Neural progenitor cell (in vitro differentiated cells): ENCODE data around the gene SSBP4. TPM values are rescaled to one million over a fixed set of nuclear protein-coding genes. Genes with fewer than 3 reads are reported as not detected.
A peak's percentile ranks its signal among the peaks of the same experiment; 100 is the strongest.

Experiments
- DNase-seq: peaks from one replicate; pipeline ENCODE4 v3.0.0-alpha.2; 2016; ENCODE audit warnings: low spot score
- H2AFZ ChIP-seq: fragments of 200-600 bp; sonication (generic); replicated peaks from 2 replicates; pipeline ENCODE4 v1.6.1; 2016; ENCODE audit warnings: antibody characterized with exemption
- H3F3A ChIP-seq: fragments of 200-600 bp; sonication (generic); 2 replicates; pipeline ENCODE4 v1.6.1; 2016; ENCODE audit warnings: antibody characterized with exemption, low read depth
- H3K27ac ChIP-seq: fragments of 200-600 bp; sonication (generic); 2 replicates; pipeline ENCODE4 v1.5.1; 2016; ENCODE audit warnings: mild to moderate bottlenecking
- H3K27me3 ChIP-seq: fragments of 200-600 bp; sonication (generic); 2 replicates; pipeline ENCODE4 v1.6.1; 2016; ENCODE audit warnings: mild to moderate bottlenecking, moderate library complexity
- H3K36me3 ChIP-seq: fragments of 200-600 bp; sonication (generic); 2 replicates; pipeline ENCODE4 v1.5.1; 2016
- H3K4me1 ChIP-seq: fragments of 200-600 bp; sonication (generic); 2 replicates; pipeline ENCODE4 v1.6.1; 2016; ENCODE audit warnings: mixed run types
- H3K4me2 ChIP-seq: fragments of 200-600 bp; sonication (generic); 2 replicates; pipeline ENCODE4 v1.6.1; 2016
- H3K4me3 ChIP-seq: fragments of 200-600 bp; sonication (generic); 2 replicates; pipeline ENCODE4 v1.5.1; 2016
- H3K79me2 ChIP-seq: fragments of 200-600 bp; sonication (generic); 2 replicates; pipeline ENCODE4 v1.6.1; 2016; ENCODE audit warnings: low read depth
- H3K9ac ChIP-seq: fragments of 200-600 bp; sonication (generic); 2 replicates; pipeline ENCODE4 v1.6.1; 2016
- H3K9me3 ChIP-seq: fragments of 200-600 bp; sonication (generic); 2 replicates; pipeline ENCODE4 v1.5.1; 2016; ENCODE audit warnings: low read depth
- H4K20me1 ChIP-seq: fragments of 200-600 bp; sonication (generic); 2 replicates; pipeline ENCODE4 v1.6.1; 2016; ENCODE audit warnings: low read depth
- H3K27ac Mint-ChIP-seq: 3 replicates; pipeline ENCODE4 v1.8.0; 2021; ENCODE audit warnings: mixed read lengths
- H3K27me3 Mint-ChIP-seq: 2 replicates; pipeline ENCODE4 v1.8.0; 2022; ENCODE audit warnings: low read depth, mild to moderate bottlenecking, inconsistent platforms, moderate library complexity, mixed read lengths; ENCODE audit not compliant: insufficient read depth
- H3K36me3 Mint-ChIP-seq: 3 replicates; pipeline ENCODE4 v1.8.0; 2021; ENCODE audit warnings: mixed read lengths
- H3K4me1 Mint-ChIP-seq: 3 replicates; pipeline ENCODE4 v1.8.0; 2021; ENCODE audit warnings: mixed read lengths
- H3K4me3 Mint-ChIP-seq: 3 replicates; pipeline ENCODE4 v1.8.0; 2021; ENCODE audit warnings: mild to moderate bottlenecking, moderate library complexity, mixed read lengths
- H3K9me3 Mint-ChIP-seq: 3 replicates; pipeline ENCODE4 v1.8.0; 2020; ENCODE audit warnings: mixed read lengths
- EZH2 ChIP-seq: fragments of 200-600 bp; sonication (generic); IDR thresholded peaks from 2 replicates; pipeline ENCODE4 v1.6.1; 2017; ENCODE audit warnings: antibody characterized with exemption, mild to moderate bottlenecking, moderate library complexity
- EZH2phosphoT487 ChIP-seq: fragments of 200-600 bp; sonication (generic); IDR thresholded peaks from 2 replicates; pipeline ENCODE4 v1.6.1; 2017; ENCODE audit warnings: antibody characterized with exemption
- total RNA-seq: library from RNA; depleted of rRNA; stranded (reverse); fragments of >200 nt; gene quantifications from 2 replicates; pipeline ENCODE4 v1.2.3, GENCODE V29; 2015; ENCODE audit warnings: low replicate concordance
- TF ChIP-seq, protein P1 (sequence below): fragments of 200-600 bp; sonication (generic); IDR thresholded peaks from 2 replicates; pipeline ENCODE4 v1.5.1; 2017; ENCODE audit warnings: antibody characterized with exemption, mild to moderate bottlenecking

The SSBP4 gene
- total RNA-seq, 1 donor from 2014 or later: 21.1 TPM

- H3K4me1 Mint-ChIP-seq: peaks cover 21% of the 10 kb centered on the region
- H3K27me3 ChIP-seq: no peaks in the 10 kb centered on the region
- no peaks in the 10 kb centered on the region for H3K9me3 Mint-ChIP-seq
- no peaks in the 10 kb centered on the region for H3K9me3 ChIP-seq
- H3K36me3 ChIP-seq: no peaks in the 10 kb centered on the region
- no peaks in the 10 kb centered on the region for H3F3A ChIP-seq
- H3K36me3 Mint-ChIP-seq: peaks cover 6% of the 10 kb centered on the region
- no peaks in the 10 kb centered on the region for H3K4me1 ChIP-seq
- no peak overlapping the region for H3K27ac Mint-ChIP-seq
- peaks cover 9% of the 10 kb centered on the region for H4K20me1 ChIP-seq
- TF ChIP-seq, protein P1, sequence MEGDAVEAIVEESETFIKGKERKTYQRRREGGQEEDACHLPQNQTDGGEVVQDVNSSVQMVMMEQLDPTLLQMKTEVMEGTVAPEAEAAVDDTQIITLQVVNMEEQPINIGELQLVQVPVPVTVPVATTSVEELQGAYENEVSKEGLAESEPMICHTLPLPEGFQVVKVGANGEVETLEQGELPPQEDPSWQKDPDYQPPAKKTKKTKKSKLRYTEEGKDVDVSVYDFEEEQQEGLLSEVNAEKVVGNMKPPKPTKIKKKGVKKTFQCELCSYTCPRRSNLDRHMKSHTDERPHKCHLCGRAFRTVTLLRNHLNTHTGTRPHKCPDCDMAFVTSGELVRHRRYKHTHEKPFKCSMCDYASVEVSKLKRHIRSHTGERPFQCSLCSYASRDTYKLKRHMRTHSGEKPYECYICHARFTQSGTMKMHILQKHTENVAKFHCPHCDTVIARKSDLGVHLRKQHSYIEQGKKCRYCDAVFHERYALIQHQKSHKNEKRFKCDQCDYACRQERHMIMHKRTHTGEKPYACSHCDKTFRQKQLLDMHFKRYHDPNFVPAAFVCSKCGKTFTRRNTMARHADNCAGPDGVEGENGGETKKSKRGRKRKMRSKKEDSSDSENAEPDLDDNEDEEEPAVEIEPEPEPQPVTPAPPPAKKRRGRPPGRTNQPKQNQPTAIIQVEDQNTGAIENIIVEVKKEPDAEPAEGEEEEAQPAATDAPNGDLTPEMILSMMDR: no peak
- no peak for TF ChIP-seq EZH2
- no peak for TF ChIP-seq EZH2phosphoT487
- no peak overlapping the region for H2AFZ ChIP-seq
- H3K4me3 ChIP-seq: no peak overlapping the region
- H3K27ac ChIP-seq: no peak overlapping the region
- DNase-seq: no peak
- H3K27me3 Mint-ChIP-seq: peaks cover 2% of the 10 kb centered on the region
- no peak overlapping the region for H3K4me3 Mint-ChIP-seq
- H3K9ac ChIP-seq: no peak overlapping the region
- H3K79me2 ChIP-seq: no peaks in the 10 kb centered on the region
- H3K4me2 ChIP-seq: no peak overlapping the region
These were observed 31.1 kb downstream of the SSBP4 start for GRCh38 chr19:18450021-18450930.

DNA sequence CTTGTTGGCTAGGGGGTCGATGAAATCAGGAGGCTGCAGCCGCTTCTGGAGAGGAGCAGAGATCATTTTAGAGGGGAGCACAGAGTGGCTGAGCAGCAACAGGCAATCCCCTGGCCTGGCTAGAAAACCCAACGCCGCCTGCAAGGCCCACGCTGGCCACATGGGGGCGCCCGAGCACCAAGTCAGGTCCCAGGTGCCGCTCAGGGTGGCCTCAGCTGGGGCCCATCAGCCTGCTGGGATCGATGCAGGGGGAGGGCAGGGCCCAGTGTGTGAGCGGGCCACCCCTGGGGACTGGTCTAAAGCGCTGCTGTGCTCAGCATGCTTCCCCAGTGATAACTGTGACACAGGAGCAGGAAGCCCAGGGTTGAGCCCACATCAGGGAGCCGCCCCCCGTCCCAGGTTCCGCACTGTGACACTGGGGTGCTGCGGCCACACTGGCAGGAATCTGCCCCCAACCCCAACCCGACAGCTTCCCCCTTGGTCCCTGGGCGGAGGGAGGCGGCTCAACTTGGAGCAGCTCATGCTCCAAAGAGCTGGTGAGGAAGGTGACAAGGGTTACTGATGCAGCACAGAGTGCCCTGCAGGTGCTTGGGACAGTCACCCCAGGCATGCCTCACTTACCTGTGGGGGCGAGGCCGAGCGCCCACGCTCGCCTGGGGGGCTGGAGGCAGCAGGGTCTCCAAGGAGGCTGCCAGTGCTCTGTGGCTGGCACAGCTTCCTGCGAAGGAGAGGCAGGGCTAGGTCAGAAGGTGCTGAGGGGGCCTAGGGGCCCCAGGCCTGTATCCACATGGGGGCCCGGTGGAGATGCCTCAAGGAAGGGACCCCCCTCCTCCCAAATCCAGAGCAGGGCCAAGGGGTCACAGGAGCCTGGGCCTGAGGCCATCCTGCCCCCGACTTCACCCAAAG is 32.0 kb downstream of the SSBP4 start:
- Mint-ChIP-seq H3K36me3 (peaks cover 8% of the 10 kb centered on the region), H3K27me3 (peaks cover 2% of the 10 kb centered on the region), H3K9me3 (no peaks in the 10 kb centered on the region), H3K4me1 (peaks cover 21% of the 10 kb centered on the region), H3K4me3 (no peak overlapping the region), H3K27ac (no peak overlapping the region)
- no peak overlapping the region for H2AFZ ChIP-seq
- H3K27me3 ChIP-seq: no peaks in the 10 kb centered on the region
- H3K36me3 ChIP-seq: no peaks in the 10 kb centered on the region
- no peaks in the 10 kb centered on the region for H3K4me1 ChIP-seq
- H3K9ac ChIP-seq: no peak overlapping the region
- H3K27ac ChIP-seq: no peak overlapping the region
- H3K9me3 ChIP-seq: no peaks in the 10 kb centered on the region
- H3K79me2 ChIP-seq: no peaks in the 10 kb centered on the region
- H4K20me1 ChIP-seq: peaks cover 9% of the 10 kb centered on the region
- DNase-seq: peak; percentile 82
- H3F3A ChIP-seq: no peaks in the 10 kb centered on the region
- H3K4me3 ChIP-seq: no peak overlapping the region
- no peak overlapping the region for H3K4me2 ChIP-seq
- TF ChIP-seq, protein P1: peak; percentile 95
- TF ChIP-seq EZH2 (no peak), EZH2phosphoT487 (no peak)

DNA sequence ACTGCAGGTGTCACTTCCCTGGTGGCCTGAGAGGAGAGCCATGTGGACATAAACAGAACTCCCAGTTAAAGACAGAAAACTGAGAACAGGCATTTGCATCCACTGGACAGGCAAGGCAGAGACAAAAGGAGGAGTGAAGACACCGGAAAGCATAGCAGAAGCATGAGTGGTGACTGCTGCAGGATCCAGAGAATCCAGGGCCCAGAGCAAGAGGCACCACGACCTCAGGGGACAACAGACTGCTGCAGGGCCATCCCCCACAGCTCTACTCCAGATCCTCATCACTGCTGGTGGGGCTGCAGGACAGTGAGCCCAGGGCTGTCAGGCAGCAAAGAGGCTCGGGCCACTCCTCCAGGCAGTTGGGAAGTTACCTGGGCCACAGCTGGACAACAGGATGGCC is 33.2 kb downstream of the SSBP4 start:
- peaks cover 4% of the 10 kb centered on the region for H3K27me3 Mint-ChIP-seq
- no peaks in the 10 kb centered on the region for H3K9me3 Mint-ChIP-seq
- H3K4me3 ChIP-seq: no peak overlapping the region
- H3K9ac ChIP-seq: no peak overlapping the region
- TF ChIP-seq, protein P1: no peak
- TF ChIP-seq EZH2phosphoT487: no peak
- no peak for TF ChIP-seq EZH2
- no peak overlapping the region for H3K4me3 Mint-ChIP-seq
- peaks cover 8% of the 10 kb centered on the region for H3K36me3 Mint-ChIP-seq
- no peaks in the 10 kb centered on the region for H3K79me2 ChIP-seq
- no peak for DNase-seq
- peaks cover 9% of the 10 kb centered on the region for H4K20me1 ChIP-seq
- no peaks in the 10 kb centered on the region for H3K36me3 ChIP-seq
- H3K27me3 ChIP-seq: no peaks in the 10 kb centered on the region
- no peak overlapping the region for H2AFZ ChIP-seq
- no peak overlapping the region for H3K27ac Mint-ChIP-seq
- H3K27ac ChIP-seq: no peak overlapping the region
- no peaks in the 10 kb centered on the region for H3K9me3 ChIP-seq
- no peaks in the 10 kb centered on the region for H3K4me1 ChIP-seq
- peaks cover 10% of the 10 kb centered on the region for H3K4me1 Mint-ChIP-seq
- H3F3A ChIP-seq: no peaks in the 10 kb centered on the region
- no peak overlapping the region for H3K4me2 ChIP-seq
